ENCODE data around the gene PSMB7. TPM values are rescaled to one million over a fixed set of nuclear protein-coding genes. Genes with fewer than 3 reads are reported as not detected.

PSMB7 gene
- total RNA-seq, 1 experiment from 2014 or later, result 187 TPM

GRCh38 chr9:124454791-124455443 lies 39.7 kb upstream of the PSMB7 start:
- ATAC-seq (no peak), DNase-seq (ENCODE audit: low spot score) (no peak)
- H3K36me3 Mint-ChIP-seq, result no peaks in the 10 kb centered on the region
- POLR2A ChIA-PET, result no interaction called here
- peaks cover 25% of the 10 kb centered on the region for H3K4me1 Mint-ChIP-seq
- CTCF ChIA-PET, result interaction anchor here (1.3 to 2.0 kb wide), 3 partner anchors 36 to 82 kb away, joined by 3 to 9 read pairs (median 8); no protein-coding TSS in a partner anchor
- peaks cover 35% of the 10 kb centered on the region for H3K27me3 Mint-ChIP-seq (ENCODE audit: low read depth)
- no peak overlapping the region for H3K4me3 Mint-ChIP-seq
- TF ChIP-seq RELA (CRISPR knock-in tag; IDR thresholded peaks at IDR 0.05; ENCODE audit: borderline replicate concordance) (no peak), FOXP1 (CRISPR knock-in tag; IDR thresholded peaks at IDR 0.05; ENCODE audit: borderline replicate concordance) (no peak), ZSCAN18 (CRISPR knock-in tag; IDR thresholded peaks at IDR 0.05) (no peak), AFF4 (CRISPR knock-in tag; IDR thresholded peaks at IDR 0.05; ENCODE audit: borderline replicate concordance) (no peak), ERG (CRISPR knock-in tag; IDR thresholded peaks at IDR 0.05) (no peak), NR3C1 (CRISPR knock-in tag; conservative IDR thresholded peaks at IDR 0.05; ENCODE audit: low read depth) (no peak), PRRX2 (CRISPR knock-in tag; IDR thresholded peaks at IDR 0.05) (no peak), GABPB1 (CRISPR knock-in tag; IDR thresholded peaks at IDR 0.05) (no peak), FOXJ3 (CRISPR knock-in tag; IDR thresholded peaks at IDR 0.05; ENCODE audit: borderline replicate concordance) (no peak), CBFB (CRISPR knock-in tag; IDR thresholded peaks at IDR 0.05; ENCODE audit: low read depth) (no peak), MAX (CRISPR knock-in tag; IDR thresholded peaks at IDR 0.05) (no peak), TEAD1 (CRISPR knock-in tag; IDR thresholded peaks at IDR 0.05) (no peak), SP1 (CRISPR knock-in tag; conservative IDR thresholded peaks at IDR 0.05) (no peak), ZBTB21 (CRISPR knock-in tag; IDR thresholded peaks at IDR 0.05; ENCODE audit: borderline replicate concordance) (no peak), ATF3 (CRISPR knock-in tag; conservative IDR thresholded peaks at IDR 0.05) (no peak), USF1 (CRISPR knock-in tag; IDR thresholded peaks at IDR 0.05) (no peak), NR1H2 (CRISPR knock-in tag; IDR thresholded peaks at IDR 0.05) (no peak)
- no peak overlapping the region for H3K27ac Mint-ChIP-seq
- no peaks in the 10 kb centered on the region for H3K9me3 Mint-ChIP-seq

GRCh38 chr9:124454296-124454695 lies 39.1 kb upstream of the PSMB7 start:
- POLR2A ChIA-PET, result interaction anchor here (1.1 kb wide), 1 partner anchor 24 kb away, joined by 4 read pairs; no protein-coding TSS in a partner anchor
- DNase-seq (ENCODE audit: low spot score) (no peak), ATAC-seq (no peak)
- Mint-ChIP-seq H3K9me3 (no peaks in the 10 kb centered on the region), H3K36me3 (no peaks in the 10 kb centered on the region), H3K27me3 (ENCODE audit: low read depth) (peaks cover 38% of the 10 kb centered on the region), H3K4me1 (peaks cover 26% of the 10 kb centered on the region), H3K4me3 (peak overlapping the region; percentile 8; the same call in 1 of the 2 replicates), H3K27ac (no peak overlapping the region)
- TF ChIP-seq ZSCAN18 (CRISPR knock-in tag; IDR thresholded peaks at IDR 0.05) (no peak), ATF2 (CRISPR knock-in tag; IDR thresholded peaks at IDR 0.05; ENCODE audit: borderline replicate concordance, low read depth) (no peak), ZNF219 (CRISPR knock-in tag; IDR thresholded peaks at IDR 0.05; ENCODE audit: borderline replicate concordance) (no peak)
- CTCF ChIA-PET, result interaction anchor here (0.6 to 2.0 kb wide), 8 partner anchors 26 to 129 kb away, joined by 3 to 9 read pairs (median 5); no protein-coding TSS in a partner anchor

All from WTC11 (cell line).